Renal cortical epithelial cell (primary cell): ENCODE data around the gene GPC2. TPM values are rescaled to one million over a fixed set of nuclear protein-coding genes. Genes with fewer than 3 reads are reported as not detected.
A peak's percentile ranks its signal among the peaks of the same experiment; 100 is the strongest.
"Not testable (repeated sequence)": the region's sequence is repeated elsewhere in the genome, so short reads cannot be mapped to it uniquely, and the experiment has no call there.

Source experiments
- DNase-seq: peaks from one replicate; pipeline ENCODE4 v3.0.0-alpha.2; 2011; ENCODE audit warnings: low read depth
- total RNA-seq: library from RNA; depleted of rRNA; stranded (reverse); fragments of >200 nt; gene quantifications from 2 replicates; pipeline ENCODE4 v1.2.3, GENCODE V29; 2014

Gene GPC2, protein sequence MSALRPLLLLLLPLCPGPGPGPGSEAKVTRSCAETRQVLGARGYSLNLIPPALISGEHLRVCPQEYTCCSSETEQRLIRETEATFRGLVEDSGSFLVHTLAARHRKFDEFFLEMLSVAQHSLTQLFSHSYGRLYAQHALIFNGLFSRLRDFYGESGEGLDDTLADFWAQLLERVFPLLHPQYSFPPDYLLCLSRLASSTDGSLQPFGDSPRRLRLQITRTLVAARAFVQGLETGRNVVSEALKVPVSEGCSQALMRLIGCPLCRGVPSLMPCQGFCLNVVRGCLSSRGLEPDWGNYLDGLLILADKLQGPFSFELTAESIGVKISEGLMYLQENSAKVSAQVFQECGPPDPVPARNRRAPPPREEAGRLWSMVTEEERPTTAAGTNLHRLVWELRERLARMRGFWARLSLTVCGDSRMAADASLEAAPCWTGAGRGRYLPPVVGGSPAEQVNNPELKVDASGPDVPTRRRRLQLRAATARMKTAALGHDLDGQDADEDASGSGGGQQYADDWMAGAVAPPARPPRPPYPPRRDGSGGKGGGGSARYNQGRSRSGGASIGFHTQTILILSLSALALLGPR
- 1.6 and 2.3 TPM in 2 replicates for total RNA-seq

DNA sequence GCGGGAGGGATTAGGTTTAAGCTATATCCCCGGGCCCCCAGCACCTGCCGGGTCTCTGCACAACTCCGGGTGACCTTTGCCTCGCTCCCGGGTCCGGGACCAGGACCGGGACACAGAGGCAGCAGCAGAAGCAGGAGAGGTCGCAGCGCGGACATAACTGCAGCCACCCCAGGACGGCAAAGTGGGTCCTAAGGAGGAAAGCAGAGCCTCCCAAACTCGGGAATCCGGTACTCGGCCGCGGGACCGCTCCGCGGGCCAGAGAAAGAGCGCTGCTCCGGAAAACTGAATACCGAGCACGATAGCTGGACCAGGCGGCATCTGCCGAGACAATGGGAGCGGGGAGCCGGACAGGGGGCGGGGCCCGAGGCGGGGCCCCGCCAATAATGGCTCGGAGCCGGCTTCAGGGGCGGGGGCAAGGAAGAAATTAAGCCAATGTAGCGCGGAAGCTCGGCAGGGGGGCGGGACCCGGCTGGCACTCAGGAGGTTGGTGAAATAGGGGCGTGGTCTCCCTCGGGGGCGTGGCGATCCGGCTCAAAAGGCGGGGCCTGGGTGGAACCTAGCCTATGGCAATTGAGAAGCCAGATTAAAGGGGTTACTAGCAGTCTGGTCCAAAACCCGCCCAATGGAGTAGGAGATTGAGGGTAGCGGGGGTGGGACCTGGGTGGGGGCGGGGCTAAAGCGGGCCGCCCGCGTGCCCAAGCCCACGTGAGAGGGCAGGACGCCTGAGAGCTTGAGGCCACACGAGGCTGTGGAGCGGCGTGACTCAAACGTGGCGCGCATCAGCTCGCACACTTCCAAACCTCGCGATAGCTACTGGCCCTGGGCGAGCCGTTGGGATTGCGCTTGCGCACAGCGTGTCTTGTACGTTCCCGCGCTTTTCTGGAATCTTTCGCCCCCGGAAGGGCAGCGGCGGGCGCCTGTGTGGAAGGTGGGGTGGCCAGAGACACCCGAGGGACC lies at the start of gene GPC2, which contains the start of gene STAG3:
Gene GPC2, minus strand, starts transcription at position 337 of the 957 bp plus-strand sequence. Its CDS starts 182 bp downstream, at position 155.
Gene STAG3, plus strand, starts transcription at position 874 of the 957 bp plus-strand sequence. CDS start 2,639 bp downstream, outside the sequence.
- DNase-seq = peak; percentile 84

DNA sequence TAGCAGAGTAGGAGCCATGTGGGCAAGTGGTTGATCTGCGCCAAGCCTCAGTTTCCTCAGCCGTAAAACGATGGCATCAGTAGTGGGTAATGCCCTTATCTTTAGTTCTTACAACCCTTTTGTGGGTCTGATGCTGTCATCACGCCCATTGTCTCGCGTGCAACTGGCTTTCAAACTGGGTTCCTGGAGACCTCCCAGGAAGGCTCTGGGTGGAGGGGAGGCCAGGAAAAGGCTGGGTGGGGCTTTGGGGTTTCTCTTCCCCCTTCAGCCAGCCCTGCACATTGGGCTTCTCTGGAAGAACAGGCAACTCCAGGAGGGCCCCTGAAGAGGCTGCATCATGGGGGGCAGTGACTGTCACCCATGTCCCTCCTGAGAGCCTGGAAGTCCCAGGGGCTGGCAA lies 47.7 kb upstream of the GPC2 start:
- DNase-seq = not testable (repeated sequence)

- DNase-seq = not testable (repeated sequence)
Observed at GRCh38 chr7:100223376-100223927, 46.3 kb upstream of the GPC2 start.

DNA sequence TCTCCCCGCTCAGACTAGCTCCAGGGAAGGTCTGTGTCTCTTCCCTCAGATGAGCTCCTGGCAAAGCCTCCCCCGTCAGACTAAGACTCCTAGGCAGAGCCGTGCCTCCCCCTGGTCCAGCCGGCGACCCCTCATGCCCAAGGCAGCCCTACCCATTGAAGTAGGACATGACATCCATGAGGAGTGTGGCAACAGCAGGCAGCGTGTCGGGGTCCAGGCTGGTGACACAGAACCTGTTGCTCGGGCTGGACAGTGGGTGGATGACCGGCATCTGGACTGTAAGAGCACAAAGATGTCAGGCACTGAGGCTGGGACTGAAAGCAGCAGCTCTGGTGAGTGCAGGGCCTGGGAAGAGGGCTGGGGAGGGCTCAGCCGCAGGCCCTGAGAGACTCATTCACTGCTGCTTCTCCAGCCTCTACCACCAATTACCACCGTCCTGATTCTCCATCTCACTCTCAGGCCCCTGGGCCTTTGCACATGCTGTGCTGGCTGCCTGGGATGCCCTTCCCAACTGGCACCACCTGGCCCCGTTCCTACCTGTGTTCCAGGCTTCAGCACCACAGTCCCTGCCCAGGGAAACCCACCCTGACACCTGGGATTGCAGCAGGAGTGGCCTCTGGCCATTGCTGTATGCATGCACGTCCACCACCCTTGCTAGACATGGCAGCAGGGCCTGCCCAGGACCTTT lies 45.4 kb upstream of the GPC2 start:
- no peak for DNase-seq

GRCh38 chr7:100221767-100222444 lies 44.7 kb upstream of the GPC2 start:
- DNase-seq = no peak

DNA sequence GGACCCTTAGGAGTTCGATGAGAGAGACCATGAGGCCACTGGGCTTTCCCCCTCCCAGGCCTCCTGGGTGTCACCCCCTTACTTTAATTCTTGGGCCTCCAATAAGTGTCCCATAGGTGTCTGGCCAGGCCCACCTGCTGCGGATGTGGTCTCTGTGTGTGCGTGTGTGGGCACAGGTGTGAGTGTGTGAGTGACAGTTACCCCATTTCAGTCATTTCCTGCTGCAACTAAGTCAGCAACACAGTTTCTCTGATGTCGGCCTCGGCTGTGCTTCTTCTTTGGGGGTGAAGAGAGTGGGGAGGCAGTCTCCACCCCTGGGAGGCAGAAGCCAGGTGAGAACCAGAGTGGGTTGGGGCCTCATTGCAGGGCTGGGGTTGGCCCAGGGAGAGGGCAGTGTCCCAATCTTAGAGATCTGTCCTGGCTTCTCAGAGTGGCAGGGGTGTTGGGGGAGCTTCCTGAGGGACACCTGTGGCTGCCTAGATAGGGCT lies 44.1 kb upstream of the GPC2 start:
- DNase-seq = no peak

GRCh38 chr7:100220586-100221230 lies 43.5 kb upstream of the GPC2 start:
- no peak for DNase-seq

DNA sequence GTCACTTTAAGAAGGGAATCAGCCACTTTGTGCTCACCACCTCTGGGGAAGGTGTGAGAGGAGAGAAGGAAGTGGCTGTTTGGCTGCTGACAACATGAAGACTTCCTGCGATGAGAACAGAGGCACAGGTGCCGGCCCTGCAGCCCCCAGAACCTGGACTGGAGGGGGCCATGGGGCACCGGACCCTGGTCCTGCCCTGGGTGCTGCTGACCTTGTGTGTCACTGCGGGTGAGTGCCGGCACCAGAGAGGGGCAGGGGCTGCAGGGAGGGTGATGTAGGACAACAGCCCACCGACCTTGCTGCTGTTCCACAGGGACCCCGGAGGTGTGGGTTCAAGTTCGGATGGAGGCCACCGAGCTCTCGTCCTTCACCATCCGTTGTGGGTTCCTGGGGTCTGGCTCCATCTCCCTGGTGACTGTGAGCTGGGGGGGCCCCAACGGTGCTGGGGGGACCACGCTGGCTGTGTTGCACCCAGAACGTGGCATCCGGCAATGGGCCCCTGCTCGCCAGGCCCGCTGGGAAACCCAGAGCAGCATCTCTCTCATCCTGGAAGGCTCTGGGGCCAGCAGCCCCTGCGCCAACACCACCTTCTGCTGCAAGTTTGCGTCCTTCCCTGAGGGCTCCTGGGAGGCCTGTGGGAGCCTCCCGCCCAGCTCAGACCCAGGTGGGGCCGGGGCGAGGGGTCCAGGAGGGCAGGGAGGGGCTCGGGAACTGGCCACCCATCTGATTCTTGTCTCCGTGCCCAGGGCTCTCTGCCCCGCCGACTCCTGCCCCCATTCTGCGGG lies 42.8 kb upstream of the GPC2 start, which contains the start of gene PVRIG:
Gene PVRIG, plus strand, starts transcription at position 149 of the 785 bp plus-strand sequence. Its CDS starts 22 bp downstream, at position 171.
- DNase-seq = not testable (repeated sequence)

GRCh38 chr7:100219271-100219737 lies 42.1 kb upstream of the GPC2 start:
- DNase-seq = no peak

- peak; percentile 43 for DNase-seq
Observed at GRCh38 chr7:100217934-100218333, 40.8 kb upstream of the GPC2 start.

DNA sequence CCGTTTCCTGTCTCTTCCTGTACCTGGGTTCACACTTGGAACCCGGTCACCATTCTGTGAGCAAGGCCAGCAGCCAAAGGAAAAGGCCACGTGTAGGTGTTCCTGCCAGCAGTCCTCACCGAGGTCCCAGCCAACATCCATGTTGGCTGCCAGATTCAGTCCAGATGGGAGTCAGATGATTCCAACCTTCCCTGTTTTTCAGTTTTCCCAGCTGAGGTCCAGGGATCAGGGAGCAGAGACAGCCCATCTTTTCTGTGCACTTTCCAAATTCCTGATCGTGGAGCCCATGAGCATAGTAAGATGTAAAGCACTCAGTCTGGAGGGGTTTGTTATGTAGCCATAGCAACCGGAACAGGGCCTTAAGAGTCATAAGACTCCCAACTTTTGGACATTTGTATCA lies 38.7 kb upstream of the GPC2 start:
- DNase-seq = no peak

DNA sequence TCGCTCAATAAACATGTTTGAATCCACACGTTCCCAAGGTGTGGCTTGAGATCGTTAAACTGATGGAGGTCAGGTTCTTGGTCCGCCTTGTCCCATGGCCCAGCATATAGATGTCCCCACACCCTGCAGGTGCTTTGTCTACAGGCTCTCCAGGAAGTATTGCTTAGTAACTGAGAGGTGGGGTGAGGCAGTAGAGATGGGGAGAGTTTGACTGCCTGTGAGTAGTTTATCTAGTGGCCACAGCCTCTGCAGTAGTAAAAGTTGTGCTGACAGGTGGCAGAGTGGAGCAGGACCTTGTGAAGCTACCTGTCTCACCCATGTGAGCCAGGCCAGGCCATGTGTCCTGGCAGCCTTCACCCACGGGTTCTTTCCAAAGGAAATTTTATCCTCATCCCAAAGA lies 37.2 kb upstream of the GPC2 start:
- not testable (repeated sequence) for DNase-seq

- no peak for DNase-seq
Observed at GRCh38 chr7:100213672-100214071, 36.5 kb upstream of the GPC2 start.

DNA sequence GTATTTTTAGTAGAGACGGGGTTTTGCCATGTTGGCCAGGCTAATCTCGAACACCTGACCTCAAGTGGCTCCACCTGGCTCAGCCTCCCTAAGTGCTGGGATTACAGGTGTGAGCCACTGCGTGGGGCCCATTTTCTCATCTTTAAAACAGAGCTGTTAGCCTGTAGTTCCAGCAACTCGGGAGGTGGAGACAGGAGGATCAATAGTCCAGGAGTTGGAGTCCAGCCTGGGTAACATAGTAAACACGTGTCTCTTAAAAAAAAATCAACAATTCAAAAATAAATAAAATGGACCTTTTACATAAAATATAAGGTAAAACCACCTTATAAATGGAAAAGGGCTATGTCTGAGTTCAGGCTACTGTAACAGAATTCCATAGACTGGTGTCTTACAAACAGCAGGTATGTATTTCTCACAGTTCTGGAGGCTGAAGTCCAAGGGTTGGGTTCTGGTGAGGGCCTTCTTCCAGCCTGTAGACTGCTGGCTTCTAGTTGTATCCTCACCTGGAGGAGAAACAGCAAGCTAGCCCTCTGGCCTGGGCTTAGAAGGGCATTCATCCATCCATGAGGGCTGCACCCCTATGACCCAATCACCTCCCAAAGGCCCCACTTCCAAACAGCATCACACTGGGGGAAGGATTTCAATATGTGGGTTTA lies 35.6 kb upstream of the GPC2 start:
- DNase-seq = no peak

DNA sequence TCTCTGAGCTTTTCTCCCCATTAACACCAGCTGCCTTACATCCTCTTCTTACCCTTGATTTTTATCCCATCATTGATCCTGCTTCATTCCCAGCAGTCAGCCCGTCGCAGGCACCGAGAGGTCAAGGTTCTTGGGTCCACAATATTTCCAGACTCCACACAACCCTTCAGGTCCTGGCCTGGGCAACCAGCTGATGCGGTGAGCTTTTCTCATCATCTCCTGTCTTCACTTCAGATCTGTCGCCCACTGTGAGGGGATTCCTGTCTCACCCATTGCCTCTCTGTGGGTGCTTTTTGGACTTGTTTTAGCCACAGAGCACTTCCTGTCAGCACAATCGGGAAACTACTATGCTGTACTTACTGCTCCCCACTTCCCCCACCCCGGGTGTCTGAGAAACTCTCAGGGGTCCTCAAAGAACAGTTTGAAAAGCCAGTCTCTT lies 34.2 kb upstream of the GPC2 start:
- no peak for DNase-seq

GRCh38 chr7:100210805-100211204 lies 33.6 kb upstream of the GPC2 start:
- DNase-seq = no peak

DNA sequence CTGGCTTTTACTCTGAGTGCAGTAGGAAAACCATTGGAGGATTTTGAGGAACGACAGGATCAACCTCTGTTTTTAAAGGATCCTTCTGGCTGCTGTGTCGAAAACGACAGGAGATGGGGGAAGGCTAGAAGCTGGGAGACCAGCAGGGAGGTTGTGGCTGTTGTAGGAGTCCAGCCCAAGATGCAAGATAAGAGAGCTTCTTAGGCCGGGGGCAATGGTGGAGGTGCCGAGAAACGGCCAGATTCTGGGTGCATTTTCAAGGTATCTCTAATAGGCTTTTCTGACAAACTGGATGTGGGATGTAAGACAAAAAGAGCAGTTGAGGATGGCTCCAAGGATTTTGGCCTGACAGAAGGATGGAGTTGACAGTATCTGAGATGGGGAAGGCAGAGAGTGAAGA lies 32.3 kb upstream of the GPC2 start:
- DNase-seq = no peak

DNA sequence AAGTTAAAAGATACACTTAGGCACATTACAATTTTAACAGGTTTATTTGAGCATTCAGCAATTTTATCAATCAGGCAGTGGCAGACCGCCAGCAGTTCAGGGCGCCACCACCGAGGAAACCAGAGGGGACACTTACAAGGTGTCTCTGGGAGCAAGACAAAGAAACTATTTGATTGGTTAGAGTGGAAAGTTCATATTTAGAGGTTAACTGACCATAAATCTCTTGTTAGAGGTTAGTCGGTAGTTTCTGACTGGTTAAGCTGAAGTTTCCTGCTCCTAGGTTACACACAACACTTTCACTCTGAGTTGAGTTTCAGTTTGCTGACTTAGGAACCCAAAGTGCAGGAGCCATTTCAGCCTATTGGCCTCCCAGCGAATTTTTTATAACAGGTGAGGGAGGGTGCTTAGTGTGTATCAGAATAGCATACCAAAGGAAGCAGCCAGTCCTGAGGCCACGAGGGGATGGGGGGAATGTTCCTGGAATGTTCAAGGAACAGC lies 31.8 kb upstream of the GPC2 start:
- peak; percentile 23 for DNase-seq
